HL-60 (cell line): ENCODE results near the gene TOGARAM2.

Experiments
- DNase-seq, 2 experiments: peaks; one replicate each; pipeline ENCODE4 v3.0.0-alpha.2; 2010 to 2020; ENCODE audit warnings: low read depth in 1 of 2, low spot score in 1 of 2
- H3K27ac ChIP-seq: fragments of 250-450 bp; sonication (Bioruptor Pico); replicated peaks from 2 replicates; pipeline ENCODE4 v1.5.1; 2020; ENCODE audit warnings: mild to moderate bottlenecking, moderate library complexity
- H3K27me3 ChIP-seq: fragments of 250-450 bp; sonication (Bioruptor Pico); 2 replicates; pipeline ENCODE4 v1.5.1; 2021; ENCODE audit warnings: mild to moderate bottlenecking, moderate library complexity; ENCODE audit not compliant: insufficient read depth, poor library complexity, severe bottlenecking
- H3K4me3 ChIP-seq: replicated peaks from 2 replicates; pipeline ENCODE4 v1.5.1; 2011; ENCODE audit warnings: mild to moderate bottlenecking, control low read depth, low read length; ENCODE audit not compliant: insufficient read depth
- CTCF ChIP-seq: IDR thresholded peaks from one replicate; pipeline ENCODE4 v1.5.1; 2011; ENCODE audit warnings: low read length, control low read depth, inconsistent platforms; ENCODE audit not compliant: insufficient read depth
- GABPA ChIP-seq: IDR thresholded peaks from 2 replicates; pipeline ENCODE4 v1.6.1; 2012; ENCODE audit warnings: low read depth
- POLR2AphosphoS5 ChIP-seq: IDR thresholded peaks from 2 replicates; pipeline ENCODE4 v1.6.1; 2012; ENCODE audit warnings: low read depth
- REST ChIP-seq: IDR thresholded peaks from 2 replicates; pipeline ENCODE4 v1.6.1; 2012; ENCODE audit warnings: low read depth; ENCODE audit not compliant: insufficient replicate concordance
- SPI1 ChIP-seq: IDR thresholded peaks from 2 replicates; pipeline ENCODE4 v1.6.1; 2012; ENCODE audit warnings: low read depth, mild to moderate bottlenecking, borderline replicate concordance

The TOGARAM2 gene

GRCh38 chr2:28958689-28959088 is 22.4 kb upstream of the TOGARAM2 start:
- DNase-seq = peak in 1 of 2 experiments; percentile 56
- Histone ChIP-seq H3K27me3 (no peaks in the 10 kb centered on the region), H3K4me3 (no peak overlapping the region), H3K27ac (no peak overlapping the region)
- TF ChIP-seq SPI1 (no peak), POLR2AphosphoS5 (no peak), REST (no peak), CTCF (peak; percentile 10)

GRCh38 chr2:28960401-28960800 is 20.7 kb upstream of the TOGARAM2 start:
- H3K4me3 ChIP-seq = no peak overlapping the region
- TF ChIP-seq POLR2AphosphoS5 (no peak), REST (no peak), CTCF (no peak), SPI1 (no peak), GABPA (no peak)
- no peaks in the 10 kb centered on the region for H3K27me3 ChIP-seq
- no peak overlapping the region for H3K27ac ChIP-seq
- no peak for DNase-seq

GRCh38 chr2:28962505-28962904 is 18.6 kb upstream of the TOGARAM2 start:
- no peak for DNase-seq
- Histone ChIP-seq H3K27me3 (no peaks in the 10 kb centered on the region), H3K4me3 (no peak overlapping the region), H3K27ac (no peak overlapping the region)
- no peak for TF ChIP-seq GABPA
- no peak for TF ChIP-seq SPI1
- TF ChIP-seq CTCF = no peak
- TF ChIP-seq REST = no peak
- TF ChIP-seq POLR2AphosphoS5 = no peak
